ENCODE data around the gene HPS4. TPM values are rescaled to one million over a fixed set of nuclear protein-coding genes. Genes with fewer than 3 reads are reported as not detected.

Gene HPS4
- total and polyA plus RNA-seq, 12 donors, result 4.6 to 14.3 (median 9.0) TPM

DNA sequence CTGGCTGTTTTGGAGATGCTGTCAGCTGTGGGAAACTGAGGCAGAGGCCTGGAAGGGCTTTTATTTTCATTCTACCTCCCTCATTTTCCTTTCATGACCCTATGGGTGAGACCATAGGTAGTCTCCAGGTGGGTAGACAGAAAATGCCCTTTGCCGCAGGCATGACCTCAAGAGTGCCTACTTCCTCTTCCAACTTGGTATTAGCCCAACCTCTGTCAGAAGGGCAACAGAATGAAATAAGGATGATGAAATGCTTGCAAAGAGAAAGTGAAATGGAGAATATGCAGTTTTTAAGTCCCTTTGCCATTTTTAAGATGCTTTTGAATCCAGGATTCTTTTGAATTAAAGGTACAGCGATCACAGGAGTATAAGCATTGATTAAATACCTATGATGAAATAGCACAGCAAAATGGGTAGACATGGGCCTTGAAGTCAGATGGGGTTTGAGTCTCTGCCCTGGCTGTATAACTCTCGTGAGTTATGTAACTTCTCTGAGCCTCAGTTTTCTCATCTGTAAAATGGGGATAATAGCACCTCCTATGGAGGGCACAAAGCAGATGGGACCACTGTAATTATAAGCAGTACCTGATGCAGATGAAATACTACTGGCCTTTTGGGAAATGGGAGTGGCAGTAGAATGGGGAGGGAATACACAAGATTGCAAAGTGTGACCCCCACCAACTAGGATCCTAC is 50.8 kb downstream of the HPS4 start:
- Histone ChIP-seq H3K27me3 (peaks cover 0 to 38% (median 17%) of the 10 kb centered on the region in 7 donors), H3K4me1 (peaks cover 0 to 46% (median 0%) of the 10 kb centered on the region in 9 donors), H3K9me3 (no peaks in the 10 kb centered on the region), H3K4me3 (no peak overlapping the region), H3K27ac (no peak overlapping the region), H3K36me3 (peaks cover 0 to 12% (median 0%) of the 10 kb centered on the region in 9 donors)
- DNase-seq (no peak), ATAC-seq (no peak)
- WGBS, 2 donors, result 84 to 85% methylated on average over 3 of the region's 3 CpGs
- intact Hi-C loops (cut with DNase I), result no loop called here
- TF ChIP-seq, protein P1, sequence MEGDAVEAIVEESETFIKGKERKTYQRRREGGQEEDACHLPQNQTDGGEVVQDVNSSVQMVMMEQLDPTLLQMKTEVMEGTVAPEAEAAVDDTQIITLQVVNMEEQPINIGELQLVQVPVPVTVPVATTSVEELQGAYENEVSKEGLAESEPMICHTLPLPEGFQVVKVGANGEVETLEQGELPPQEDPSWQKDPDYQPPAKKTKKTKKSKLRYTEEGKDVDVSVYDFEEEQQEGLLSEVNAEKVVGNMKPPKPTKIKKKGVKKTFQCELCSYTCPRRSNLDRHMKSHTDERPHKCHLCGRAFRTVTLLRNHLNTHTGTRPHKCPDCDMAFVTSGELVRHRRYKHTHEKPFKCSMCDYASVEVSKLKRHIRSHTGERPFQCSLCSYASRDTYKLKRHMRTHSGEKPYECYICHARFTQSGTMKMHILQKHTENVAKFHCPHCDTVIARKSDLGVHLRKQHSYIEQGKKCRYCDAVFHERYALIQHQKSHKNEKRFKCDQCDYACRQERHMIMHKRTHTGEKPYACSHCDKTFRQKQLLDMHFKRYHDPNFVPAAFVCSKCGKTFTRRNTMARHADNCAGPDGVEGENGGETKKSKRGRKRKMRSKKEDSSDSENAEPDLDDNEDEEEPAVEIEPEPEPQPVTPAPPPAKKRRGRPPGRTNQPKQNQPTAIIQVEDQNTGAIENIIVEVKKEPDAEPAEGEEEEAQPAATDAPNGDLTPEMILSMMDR (IDR thresholded peaks at IDR 0.05), result no peak

DNA sequence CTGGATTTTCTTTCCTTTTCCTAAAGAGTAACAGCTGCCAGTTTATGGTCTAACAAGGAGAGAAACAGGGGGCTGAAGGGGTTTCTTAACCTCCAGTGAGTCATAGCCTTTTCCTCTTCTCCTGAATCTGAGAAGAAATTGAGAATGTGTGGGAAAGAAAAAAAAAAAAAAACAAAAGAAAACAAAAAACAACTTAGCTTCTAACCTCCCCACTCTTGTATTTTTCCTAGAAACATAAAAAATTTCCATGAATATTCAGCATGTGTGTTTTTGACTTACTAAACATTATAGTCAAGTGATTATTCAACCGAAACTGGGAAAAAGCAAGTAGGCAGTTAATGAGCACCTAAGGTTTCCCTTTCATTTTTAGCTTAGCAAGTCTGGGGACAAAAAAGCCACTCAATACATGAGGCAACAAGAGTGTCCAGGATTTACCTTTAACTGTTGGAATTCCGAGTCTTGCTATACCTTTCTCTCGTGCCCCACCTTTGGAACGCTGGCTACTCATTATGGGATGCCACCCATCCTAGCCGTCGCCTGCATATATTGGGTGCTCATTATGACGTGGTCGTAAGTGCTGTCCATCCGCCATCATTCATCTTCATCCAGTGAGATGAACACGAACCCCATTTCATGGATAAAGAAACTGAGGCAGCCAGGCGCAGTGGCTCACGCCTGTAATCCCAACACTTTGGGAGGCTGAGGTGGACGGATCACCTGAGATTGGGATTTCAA is 52.2 kb downstream of the HPS4 start:
- peaks cover 0 to 38% (median 17%) of the 10 kb centered on the region in 7 donors for H3K27me3 ChIP-seq
- DNase-seq, result no peak

DNA sequence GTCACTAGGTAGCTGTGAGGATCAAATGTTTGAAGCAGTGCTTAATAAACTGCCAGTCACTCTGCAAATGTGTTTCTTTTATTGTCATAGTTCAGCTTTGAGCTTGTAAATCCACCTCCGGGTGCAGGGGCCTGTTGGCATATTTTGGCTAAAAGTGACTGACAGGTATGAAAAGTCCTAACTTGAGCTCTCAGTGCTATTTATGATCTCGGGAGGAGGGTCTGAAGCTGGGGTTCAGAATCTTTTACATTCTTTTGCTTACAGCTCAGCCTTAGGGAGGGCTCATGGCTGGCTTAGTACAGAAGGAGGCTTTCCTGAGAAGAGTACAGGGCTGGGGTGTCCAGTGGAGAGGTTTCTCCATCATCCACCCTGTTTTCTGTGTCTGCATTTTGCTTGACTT is 53.0 kb downstream of the HPS4 start:
- no peaks in the 10 kb centered on the region for H3K9me3 ChIP-seq

More for the DNA sequence above, 52.2 kb downstream of the HPS4 start:
- Histone ChIP-seq H3K36me3 (peaks cover 0 to 12% (median 0%) of the 10 kb centered on the region in 9 donors), H3K27ac (no peak overlapping the region), H3K9me3 (no peaks in the 10 kb centered on the region), H3K4me1 (peaks cover 0 to 46% (median 0%) of the 10 kb centered on the region in 9 donors), H3K4me3 (no peak overlapping the region)
- TF ChIP-seq, protein P1 (IDR thresholded peaks at IDR 0.05), result no peak
- ATAC-seq, result no peak
- intact Hi-C loops (cut with DNase I), result loop anchor here in 1 of 10 donors (1.0 kb wide), 1 partner anchor 16 kb away; no protein-coding TSS in a partner anchor
- WGBS, 2 donors, result 93 to 94% methylated on average over 13 of the region's 13 CpGs

More for the DNA sequence above, 53.0 kb downstream of the HPS4 start:
- DNase-seq, result no peak
- H3K4me1 ChIP-seq, result peaks cover 0 to 45% (median 0%) of the 10 kb centered on the region in 9 donors
- H3K36me3 ChIP-seq, result peaks cover 0 to 12% (median 0%) of the 10 kb centered on the region in 9 donors
- intact Hi-C loops (cut with DNase I), result no loop called here
- H3K27me3 ChIP-seq, result peaks cover 0 to 38% (median 17%) of the 10 kb centered on the region in 7 donors
- ATAC-seq, result no peak
- TF ChIP-seq, protein P1 (IDR thresholded peaks at IDR 0.05), result no peak
- WGBS, 2 donors, result 74 to 84% methylated on average over 2 of the region's 2 CpGs
- no peak overlapping the region for H3K27ac ChIP-seq
- H3K4me3 ChIP-seq, result no peak overlapping the region
